PC-3 (cell line): Measurements from ENCODE around the gene HOXC10. TPM values are rescaled to one million over a fixed set of nuclear protein-coding genes. Genes with fewer than 3 reads are reported as not detected.
A peak's percentile ranks its signal among the peaks of the same experiment; 100 is the strongest.

Experiments used
- ATAC-seq: fragments of 200-7000 bp; cut with Tn5 transposase; 2 replicates; pipeline ENCODE4 v1.9.1; 2020; ENCODE audit warnings: mild to moderate bottlenecking, moderate library complexity
- BruUV-seq: library from RNA; stranded (reverse); fragments of 400-500 nt; replicated peaks from 2 replicates; lab custom pipeline; 2021; lab: Mats Ljungman, UMichigan
- CTCF ChIA-PET: fragments of 300-600 bp; sonication (Branson Sonifier 250); formaldehyde crosslinking; loops from one replicate; lab custom pipeline; 2022; ENCODE audit warnings: antibody characterized with exemption; lab: Charles Lee
- POLR2A ChIA-PET: fragments of 300-600 bp; sonication (Branson Sonifier 250); formaldehyde crosslinking; loops from one replicate; lab custom pipeline; 2022; ENCODE audit warnings: antibody characterized with exemption; ENCODE audit not compliant: unreplicated experiment; lab: Charles Lee
- DNase-seq: peaks from one replicate; pipeline ENCODE4 v3.0.0-alpha.2; 2015
- H2AFZ ChIP-seq: fragments of 300-600 bp; sonication (generic); 2 replicates; pipeline ENCODE4 v1.6.0; 2016; ENCODE audit warnings: antibody characterized with exemption, low read length
- H3F3A ChIP-seq: fragments of 300-600 bp; sonication (generic); one replicate; pipeline ENCODE4 v1.6.0; 2017; ENCODE audit warnings: antibody characterized with exemption, low read length, control low read depth, mild to moderate bottlenecking; ENCODE audit not compliant: unreplicated experiment
- H3K27ac ChIP-seq: fragments of 300-600 bp; sonication (generic); 2 replicates; pipeline ENCODE4 v1.5.1; 2016; ENCODE audit warnings: mild to moderate bottlenecking, low read length
- H3K27me3 ChIP-seq: fragments of 300-600 bp; sonication (generic); 2 replicates; pipeline ENCODE4 v1.6.1; 2016; ENCODE audit warnings: low read length, mixed read lengths
- H3K36me3 ChIP-seq: fragments of 300-600 bp; sonication (generic); 2 replicates; pipeline ENCODE4 v1.6.1; 2016; ENCODE audit warnings: low read depth, mixed run types, low read length, mixed read lengths
- H3K4me1 ChIP-seq: fragments of 300-600 bp; sonication (generic); 2 replicates; pipeline ENCODE4 v1.5.1; 2016; ENCODE audit warnings: low read length; ENCODE audit not compliant: insufficient read depth
- H3K4me2 ChIP-seq: fragments of 300-600 bp; sonication (generic); 2 replicates; pipeline ENCODE4 v1.6.0; 2016; ENCODE audit warnings: low read length
- H3K4me3 ChIP-seq: fragments of 300-600 bp; sonication (generic); 2 replicates; pipeline ENCODE4 v1.5.1; 2016; ENCODE audit warnings: mild to moderate bottlenecking, low read length, mixed read lengths
- H3K79me2 ChIP-seq: fragments of 300-600 bp; sonication (generic); 2 replicates; pipeline ENCODE4 v1.6.1; 2017; ENCODE audit warnings: low read length, mixed read lengths
- H3K9ac ChIP-seq: fragments of 300-600 bp; sonication (generic); 2 replicates; pipeline ENCODE4 v1.6.0; 2016; ENCODE audit warnings: mild to moderate bottlenecking, low read length
- H3K9me2 ChIP-seq: fragments of 300-600 bp; sonication (generic); replicated peaks from 2 replicates; pipeline ENCODE4 v1.6.1; 2016; ENCODE audit warnings: mixed run types, low read length, mixed read lengths
- H3K9me3 ChIP-seq: fragments of 300-600 bp; sonication (generic); 2 replicates; pipeline ENCODE4 v1.6.1; 2016; ENCODE audit warnings: low read length, mixed read lengths
- H4K20me1 ChIP-seq: fragments of 300-600 bp; sonication (generic); 2 replicates; pipeline ENCODE4 v1.6.1; 2016; ENCODE audit warnings: low read length, mixed read lengths
- CTCF ChIP-seq: fragments of 300-600 bp; sonication (generic); conservative IDR thresholded peaks from 2 replicates; pipeline ENCODE4 v1.5.1; 2017; ENCODE audit warnings: antibody characterized with exemption, low read depth, mild to moderate bottlenecking, low read length
- EZH2 ChIP-seq: fragments of 300-600 bp; sonication (generic); IDR thresholded peaks from one replicate; pipeline ENCODE4 v1.6.1; 2017; ENCODE audit warnings: antibody characterized with exemption, mild to moderate bottlenecking, low read length; ENCODE audit not compliant: unreplicated experiment
- EZH2phosphoT487 ChIP-seq: fragments of 300-600 bp; sonication (generic); IDR thresholded peaks from 2 replicates; pipeline ENCODE4 v1.6.1; 2018; ENCODE audit warnings: mild to moderate bottlenecking, antibody characterized with exemption, low read length, borderline replicate concordance
- intact Hi-C: fragments of 100-400 bp; cut with micrococcal nuclease; formaldehyde crosslinking; loops from 2 replicates; pipeline ENCODE4 v1.9.0; 2023
- total RNA-seq: library from RNA; depleted of rRNA; stranded (reverse); fragments of >200 nt; gene quantifications from 2 replicates; pipeline ENCODE4 v1.2.3, GENCODE V29; 2014

Gene HOXC10
- total RNA-seq, 1 experiment from 2014 or later = 0.69 TPM

GRCh38 chr12:53998900-53999236 is 13.9 kb downstream of the HOXC10 start:
- Histone ChIP-seq H3K27me3 (no peaks in the 10 kb centered on the region), H2AFZ (peak overlapping the region; percentile 21; the same call in 1 of the 2 replicates), H3K36me3 (no peaks in the 10 kb centered on the region), H3K79me2 (peaks cover 49% of the 10 kb centered on the region), H3K27ac (no peak overlapping the region), H3K9me2 (no peaks in the 10 kb centered on the region), H4K20me1 (no peaks in the 10 kb centered on the region), H3K4me3 (peak overlapping the region; percentile 57), H3K4me2 (peak overlapping the region; percentile 82), H3F3A (no peaks in the 10 kb centered on the region), H3K9me3 (no peaks in the 10 kb centered on the region), H3K9ac (no peak overlapping the region), H3K4me1 (peaks cover 21% of the 10 kb centered on the region)
- BruUV-seq = no TSS peak
- ChIA-PET CTCF (interaction anchor here (0.6 to 1.1 kb wide), 3 partner anchors 9 to 218 kb away, joined by 3 read pairs; no protein-coding TSS in a partner anchor), POLR2A (no interaction called here)
- no peak for TF ChIP-seq EZH2
- 0 out of 2 replicates have a peak, but pooled peaks have one; percentile 6 for TF ChIP-seq CTCF
- no peak for DNase-seq
- ATAC-seq = no peak
- intact Hi-C loops = no loop called here

GRCh38 chr12:53999559-54000115 is 14.7 kb downstream of the HOXC10 start:
- Histone ChIP-seq H3K4me3 (peak overlapping the region; percentile 57), H3K9ac (peak overlapping the region; percentile 34), H3K27ac (no peak overlapping the region), H3F3A (no peaks in the 10 kb centered on the region), H2AFZ (peak overlapping the region; percentile 71), H3K79me2 (peaks cover 41% of the 10 kb centered on the region), H4K20me1 (no peaks in the 10 kb centered on the region), H3K4me1 (peaks cover 17% of the 10 kb centered on the region), H3K27me3 (no peaks in the 10 kb centered on the region), H3K9me2 (no peaks in the 10 kb centered on the region), H3K4me2 (peak overlapping the region; percentile 82), H3K36me3 (no peaks in the 10 kb centered on the region), H3K9me3 (no peaks in the 10 kb centered on the region)
- intact Hi-C loops = no loop called here
- ChIA-PET CTCF (interaction anchor here (0.6 to 1.1 kb wide), 2 partner anchors 10 to 217 kb away, joined by 3 read pairs; no protein-coding TSS in a partner anchor), POLR2A (no interaction called here)
- no TSS peak for BruUV-seq
- TF ChIP-seq EZH2phosphoT487 = no peak
- no peak for TF ChIP-seq CTCF
- no peak for TF ChIP-seq EZH2
- ATAC-seq (no peak), DNase-seq (no peak)
